Neural progenitor cell (in vitro differentiated cells): ENCODE measurements around the gene HIRA. TPM values are rescaled to one million over a fixed set of nuclear protein-coding genes. Genes with fewer than 3 reads are reported as not detected.

Source experiments
- DNase-seq: peaks from one replicate; pipeline ENCODE4 v3.0.0-alpha.2; 2016; ENCODE audit warnings: low spot score
- H2AFZ ChIP-seq: fragments of 200-600 bp; sonication (generic); replicated peaks from 2 replicates; pipeline ENCODE4 v1.6.1; 2016; ENCODE audit warnings: antibody characterized with exemption
- H3F3A ChIP-seq: fragments of 200-600 bp; sonication (generic); 2 replicates; pipeline ENCODE4 v1.6.1; 2016; ENCODE audit warnings: antibody characterized with exemption, low read depth
- H3K27ac ChIP-seq: fragments of 200-600 bp; sonication (generic); 2 replicates; pipeline ENCODE4 v1.5.1; 2016; ENCODE audit warnings: mild to moderate bottlenecking
- H3K27me3 ChIP-seq: fragments of 200-600 bp; sonication (generic); 2 replicates; pipeline ENCODE4 v1.6.1; 2016; ENCODE audit warnings: mild to moderate bottlenecking, moderate library complexity
- H3K36me3 ChIP-seq: fragments of 200-600 bp; sonication (generic); 2 replicates; pipeline ENCODE4 v1.5.1; 2016
- H3K4me1 ChIP-seq: fragments of 200-600 bp; sonication (generic); 2 replicates; pipeline ENCODE4 v1.6.1; 2016; ENCODE audit warnings: mixed run types
- H3K4me2 ChIP-seq: fragments of 200-600 bp; sonication (generic); 2 replicates; pipeline ENCODE4 v1.6.1; 2016
- H3K4me3 ChIP-seq: fragments of 200-600 bp; sonication (generic); 2 replicates; pipeline ENCODE4 v1.5.1; 2016
- H3K79me2 ChIP-seq: fragments of 200-600 bp; sonication (generic); 2 replicates; pipeline ENCODE4 v1.6.1; 2016; ENCODE audit warnings: low read depth
- H3K9ac ChIP-seq: fragments of 200-600 bp; sonication (generic); 2 replicates; pipeline ENCODE4 v1.6.1; 2016
- H3K9me3 ChIP-seq: fragments of 200-600 bp; sonication (generic); 2 replicates; pipeline ENCODE4 v1.5.1; 2016; ENCODE audit warnings: low read depth
- H4K20me1 ChIP-seq: fragments of 200-600 bp; sonication (generic); 2 replicates; pipeline ENCODE4 v1.6.1; 2016; ENCODE audit warnings: low read depth
- H3K27ac Mint-ChIP-seq: 3 replicates; pipeline ENCODE4 v1.8.0; 2021; ENCODE audit warnings: mixed read lengths
- H3K27me3 Mint-ChIP-seq: 2 replicates; pipeline ENCODE4 v1.8.0; 2022; ENCODE audit warnings: low read depth, mild to moderate bottlenecking, inconsistent platforms, moderate library complexity, mixed read lengths; ENCODE audit not compliant: insufficient read depth
- H3K36me3 Mint-ChIP-seq: 3 replicates; pipeline ENCODE4 v1.8.0; 2021; ENCODE audit warnings: mixed read lengths
- H3K4me1 Mint-ChIP-seq: 3 replicates; pipeline ENCODE4 v1.8.0; 2021; ENCODE audit warnings: mixed read lengths
- H3K4me3 Mint-ChIP-seq: 3 replicates; pipeline ENCODE4 v1.8.0; 2021; ENCODE audit warnings: mild to moderate bottlenecking, moderate library complexity, mixed read lengths
- H3K9me3 Mint-ChIP-seq: 3 replicates; pipeline ENCODE4 v1.8.0; 2020; ENCODE audit warnings: mixed read lengths
- EZH2 ChIP-seq: fragments of 200-600 bp; sonication (generic); IDR thresholded peaks from 2 replicates; pipeline ENCODE4 v1.6.1; 2017; ENCODE audit warnings: antibody characterized with exemption, mild to moderate bottlenecking, moderate library complexity
- EZH2phosphoT487 ChIP-seq: fragments of 200-600 bp; sonication (generic); IDR thresholded peaks from 2 replicates; pipeline ENCODE4 v1.6.1; 2017; ENCODE audit warnings: antibody characterized with exemption
- total RNA-seq: library from RNA; depleted of rRNA; stranded (reverse); fragments of >200 nt; gene quantifications from 2 replicates; pipeline ENCODE4 v1.2.3, GENCODE V29; 2015; ENCODE audit warnings: low replicate concordance
- TF ChIP-seq, protein P1 (sequence below): fragments of 200-600 bp; sonication (generic); IDR thresholded peaks from 2 replicates; pipeline ENCODE4 v1.5.1; 2017; ENCODE audit warnings: antibody characterized with exemption, mild to moderate bottlenecking

HIRA gene
- total RNA-seq, 1 donor from 2014 or later: 18.9 TPM

DNA sequence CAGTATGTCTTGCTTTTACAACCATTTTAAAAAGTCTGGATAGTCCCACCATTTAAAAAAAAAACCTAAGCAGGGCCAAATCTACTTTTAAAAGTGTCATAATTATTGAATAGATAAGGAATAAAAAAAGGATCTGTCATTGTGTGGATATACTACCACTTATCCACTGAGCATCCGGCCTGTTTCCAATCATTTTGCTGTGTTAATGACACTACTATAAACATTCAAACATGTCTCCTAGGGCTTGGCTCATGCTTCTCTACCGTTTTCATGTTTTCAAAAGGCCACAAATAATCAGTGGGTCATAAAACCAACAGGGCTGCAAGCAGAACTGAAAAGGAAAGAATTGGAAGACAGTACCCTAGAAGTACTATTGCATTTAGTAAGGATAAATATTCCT, 28.5 kb upstream of the HIRA start:
- no peak overlapping the region for H3K4me2 ChIP-seq
- no peak overlapping the region for H2AFZ ChIP-seq
- Mint-ChIP-seq H3K36me3 (peaks cover 18% of the 10 kb centered on the region), H3K27ac (no peak overlapping the region), H3K4me1 (no peaks in the 10 kb centered on the region), H3K27me3 (peaks cover 2% of the 10 kb centered on the region), H3K4me3 (no peak overlapping the region), H3K9me3 (no peaks in the 10 kb centered on the region)
- peaks cover 3% of the 10 kb centered on the region for H4K20me1 ChIP-seq
- no peaks in the 10 kb centered on the region for H3K36me3 ChIP-seq
- DNase-seq: no peak
- H3K27me3 ChIP-seq: no peaks in the 10 kb centered on the region
- TF ChIP-seq EZH2phosphoT487 (no peak), EZH2 (no peak)
- TF ChIP-seq, protein P1, sequence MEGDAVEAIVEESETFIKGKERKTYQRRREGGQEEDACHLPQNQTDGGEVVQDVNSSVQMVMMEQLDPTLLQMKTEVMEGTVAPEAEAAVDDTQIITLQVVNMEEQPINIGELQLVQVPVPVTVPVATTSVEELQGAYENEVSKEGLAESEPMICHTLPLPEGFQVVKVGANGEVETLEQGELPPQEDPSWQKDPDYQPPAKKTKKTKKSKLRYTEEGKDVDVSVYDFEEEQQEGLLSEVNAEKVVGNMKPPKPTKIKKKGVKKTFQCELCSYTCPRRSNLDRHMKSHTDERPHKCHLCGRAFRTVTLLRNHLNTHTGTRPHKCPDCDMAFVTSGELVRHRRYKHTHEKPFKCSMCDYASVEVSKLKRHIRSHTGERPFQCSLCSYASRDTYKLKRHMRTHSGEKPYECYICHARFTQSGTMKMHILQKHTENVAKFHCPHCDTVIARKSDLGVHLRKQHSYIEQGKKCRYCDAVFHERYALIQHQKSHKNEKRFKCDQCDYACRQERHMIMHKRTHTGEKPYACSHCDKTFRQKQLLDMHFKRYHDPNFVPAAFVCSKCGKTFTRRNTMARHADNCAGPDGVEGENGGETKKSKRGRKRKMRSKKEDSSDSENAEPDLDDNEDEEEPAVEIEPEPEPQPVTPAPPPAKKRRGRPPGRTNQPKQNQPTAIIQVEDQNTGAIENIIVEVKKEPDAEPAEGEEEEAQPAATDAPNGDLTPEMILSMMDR: no peak
- H3K4me1 ChIP-seq: no peaks in the 10 kb centered on the region
- no peak overlapping the region for H3K9ac ChIP-seq
- H3F3A ChIP-seq: no peaks in the 10 kb centered on the region
- no peaks in the 10 kb centered on the region for H3K9me3 ChIP-seq
- no peak overlapping the region for H3K4me3 ChIP-seq
- H3K27ac ChIP-seq: no peak overlapping the region
- H3K79me2 ChIP-seq: no peaks in the 10 kb centered on the region

DNA sequence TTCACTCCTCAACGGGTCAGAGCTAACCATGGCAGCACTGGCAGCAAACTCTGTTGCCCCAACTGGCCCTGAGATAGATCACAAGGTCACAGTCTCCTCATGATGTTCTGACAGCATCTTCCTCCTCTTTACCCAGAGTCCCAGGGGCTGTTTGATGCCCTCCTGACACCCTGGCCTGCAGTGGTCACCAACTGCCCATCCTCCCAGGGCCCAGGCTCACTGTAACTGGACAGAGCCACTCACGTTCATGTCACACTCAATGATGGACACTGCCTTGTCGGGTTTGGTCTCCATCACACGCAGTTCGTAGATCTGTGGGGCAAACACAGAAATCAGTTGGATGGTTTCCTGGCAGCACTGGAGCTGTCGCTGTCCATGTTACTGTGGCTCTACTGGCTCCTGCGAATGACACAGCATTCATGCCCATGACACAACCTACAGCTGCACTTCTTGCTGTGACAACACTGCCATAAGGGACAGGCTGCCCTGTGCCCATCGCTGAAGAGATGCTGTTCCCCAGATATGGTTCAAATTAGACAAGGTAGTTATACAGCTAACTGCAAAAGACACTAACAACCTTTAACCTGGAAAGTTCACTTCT, 26.4 kb upstream of the HIRA start:
- H3K4me3 ChIP-seq: no peak overlapping the region
- no peak overlapping the region for H2AFZ ChIP-seq
- H3K9ac ChIP-seq: no peak overlapping the region
- H4K20me1 ChIP-seq: no peaks in the 10 kb centered on the region
- H3K79me2 ChIP-seq: no peaks in the 10 kb centered on the region
- no peaks in the 10 kb centered on the region for H3K36me3 ChIP-seq
- no peak overlapping the region for H3K4me2 ChIP-seq
- no peak overlapping the region for H3K4me3 Mint-ChIP-seq
- no peaks in the 10 kb centered on the region for H3F3A ChIP-seq
- peaks cover 2% of the 10 kb centered on the region for H3K27me3 Mint-ChIP-seq
- no peak overlapping the region for H3K27ac ChIP-seq
- peaks cover 23% of the 10 kb centered on the region for H3K36me3 Mint-ChIP-seq
- H3K9me3 Mint-ChIP-seq: no peaks in the 10 kb centered on the region
- H3K4me1 ChIP-seq: no peaks in the 10 kb centered on the region
- no peak for TF ChIP-seq EZH2
- TF ChIP-seq EZH2phosphoT487: no peak
- TF ChIP-seq, protein P1: no peak
- no peaks in the 10 kb centered on the region for H3K9me3 ChIP-seq
- H3K27me3 ChIP-seq: no peaks in the 10 kb centered on the region
- no peak for DNase-seq
- no peaks in the 10 kb centered on the region for H3K4me1 Mint-ChIP-seq
- H3K27ac Mint-ChIP-seq: no peak overlapping the region

DNA sequence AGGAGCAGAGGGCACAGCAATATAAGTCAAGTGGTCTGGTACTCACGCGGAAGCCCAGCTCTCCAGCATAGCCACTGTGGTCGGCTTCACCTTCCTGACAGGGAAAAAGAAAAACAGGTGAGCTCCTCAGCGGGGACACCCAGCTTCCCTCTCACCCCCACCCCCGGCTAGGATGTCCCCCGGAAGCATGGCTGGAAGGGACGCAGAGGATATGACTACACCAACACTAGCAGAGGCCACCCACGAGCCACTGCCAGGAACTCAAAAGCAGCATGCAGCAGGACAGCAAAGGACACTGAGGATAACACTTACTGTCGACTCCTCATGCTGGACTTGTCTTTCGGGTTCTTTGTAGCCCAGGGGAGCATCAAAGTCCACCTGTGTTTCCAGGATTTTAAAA, 25.0 kb upstream of the HIRA start:
- Histone ChIP-seq H3K79me2 (no peaks in the 10 kb centered on the region), H3K4me1 (no peaks in the 10 kb centered on the region), H3K27ac (no peak overlapping the region), H2AFZ (no peak overlapping the region), H3K4me2 (no peak overlapping the region), H3K4me3 (no peak overlapping the region), H4K20me1 (no peaks in the 10 kb centered on the region), H3K9ac (no peak overlapping the region), H3F3A (no peaks in the 10 kb centered on the region), H3K9me3 (no peaks in the 10 kb centered on the region), H3K36me3 (no peaks in the 10 kb centered on the region), H3K27me3 (no peaks in the 10 kb centered on the region)
- H3K9me3 Mint-ChIP-seq: no peaks in the 10 kb centered on the region
- peaks cover 26% of the 10 kb centered on the region for H3K36me3 Mint-ChIP-seq
- no peak overlapping the region for H3K27ac Mint-ChIP-seq
- peaks cover 2% of the 10 kb centered on the region for H3K27me3 Mint-ChIP-seq
- H3K4me3 Mint-ChIP-seq: no peak overlapping the region
- TF ChIP-seq EZH2 (no peak), EZH2phosphoT487 (no peak)
- TF ChIP-seq, protein P1: no peak
- DNase-seq: no peak
- no peaks in the 10 kb centered on the region for H3K4me1 Mint-ChIP-seq
